ENCODE data around the gene PCNX4. TPM values are rescaled to one million over a fixed set of nuclear protein-coding genes. Genes with fewer than 3 reads are reported as not detected.

Gene PCNX4
- total and polyA plus RNA-seq, 2 experiments from 2014 or later, result 22.9 to 77.5 TPM

GRCh38 chr14:60183138-60183537, 91.4 kb downstream of the PCNX4 start:
- H2AFZ ChIP-seq, result no peak overlapping the region
- no peaks in the 10 kb centered on the region for H3K36me3 ChIP-seq (ENCODE audit: insufficient read depth)
- no peak for DNase-seq (ENCODE audit: low spot score)
- H3K4me3 Mint-ChIP-seq, result no peak overlapping the region
- TF ChIP-seq POLR2AphosphoS5 (IDR thresholded peaks at IDR 0.05; ENCODE audit: low read depth), result no peak
- TF ChIP-seq EZH2phosphoT487 (IDR thresholded peaks at IDR 0.05; ENCODE audit: unreplicated experiment), result no peak
- TF ChIP-seq STAT1 (IDR thresholded peaks at IDR 0.05; ENCODE audit: unreplicated experiment), result no peak
- TF ChIP-seq CTCF (conservative IDR thresholded peaks at IDR 0.05; ENCODE audit: low read depth in 2 of 2), result no peak
- no peak for TF ChIP-seq ZNF114 (CRISPR knock-in tag; IDR thresholded peaks at IDR 0.05)
- TF ChIP-seq EZH2 (IDR thresholded peaks at IDR 0.05; ENCODE audit: low read depth, unreplicated experiment), result no peak
- H3K79me2 ChIP-seq (replicated peaks; ENCODE audit: insufficient read depth), result no peaks in the 10 kb centered on the region
- no peaks in the 10 kb centered on the region for H3K9me2 ChIP-seq (ENCODE audit: insufficient read depth)
- no peaks in the 10 kb centered on the region for H3F3A ChIP-seq (replicated peaks; ENCODE audit: low read depth)
- H3K9me3 Mint-ChIP-seq, result no peaks in the 10 kb centered on the region; the same call in 2 of the 3 replicates
- H3K27ac ChIP-seq (ENCODE audit: low read depth), result no peak overlapping the region
- H3K27ac Mint-ChIP-seq, result no peak overlapping the region
- H3K4me3 ChIP-seq, result no peak overlapping the region
- H3K36me3 Mint-ChIP-seq (ENCODE audit: low read depth), result no peaks in the 10 kb centered on the region
- no peaks in the 10 kb centered on the region for H3K27me3 ChIP-seq (ENCODE audit: insufficient read depth)
- peaks cover 10% of the 10 kb centered on the region for H3K4me1 Mint-ChIP-seq
- no peaks in the 10 kb centered on the region for H4K20me1 ChIP-seq (replicated peaks; ENCODE audit: insufficient read depth)
- no peak overlapping the region for H3K4me2 ChIP-seq
- H3K4me1 ChIP-seq (ENCODE audit: insufficient read depth), result no peaks in the 10 kb centered on the region
- no peak for ATAC-seq
- no peaks in the 10 kb centered on the region for H3K27me3 Mint-ChIP-seq (ENCODE audit: insufficient read depth, low read depth, poor library complexity)

GRCh38 chr14:60183741-60184140, 92.0 kb downstream of the PCNX4 start:
- no peaks in the 10 kb centered on the region for H3K27me3 Mint-ChIP-seq (ENCODE audit: insufficient read depth, low read depth, poor library complexity)
- Histone ChIP-seq H3K36me3 (ENCODE audit: insufficient read depth) (no peaks in the 10 kb centered on the region), H3K4me1 (ENCODE audit: insufficient read depth) (no peaks in the 10 kb centered on the region), H2AFZ (no peak overlapping the region), H3K27me3 (ENCODE audit: insufficient read depth) (no peaks in the 10 kb centered on the region), H3K4me3 (no peak overlapping the region), H3K9me2 (ENCODE audit: insufficient read depth) (no peaks in the 10 kb centered on the region), H3K27ac (ENCODE audit: low read depth) (no peak overlapping the region), H4K20me1 (replicated peaks; ENCODE audit: insufficient read depth) (no peaks in the 10 kb centered on the region), H3K4me2 (no peak overlapping the region), H3K79me2 (replicated peaks; ENCODE audit: insufficient read depth) (no peaks in the 10 kb centered on the region), H3F3A (replicated peaks; ENCODE audit: low read depth) (no peaks in the 10 kb centered on the region)
- H3K27ac Mint-ChIP-seq, result no peak overlapping the region
- no peak overlapping the region for H3K4me3 Mint-ChIP-seq
- no peaks in the 10 kb centered on the region for H3K36me3 Mint-ChIP-seq (ENCODE audit: low read depth)
- peaks cover 10% of the 10 kb centered on the region for H3K4me1 Mint-ChIP-seq
- DNase-seq (ENCODE audit: low spot score) (no peak), ATAC-seq (no peak)
- TF ChIP-seq CREB1 (CRISPR knock-in tag; IDR thresholded peaks at IDR 0.05; ENCODE audit: low read depth), result no peak
- no peak for TF ChIP-seq REST (IDR thresholded peaks at IDR 0.05; ENCODE audit: unreplicated experiment)
- no peak for TF ChIP-seq ZNF331 (CRISPR knock-in tag; IDR thresholded peaks at IDR 0.05; ENCODE audit: low read depth)
- no peaks in the 10 kb centered on the region for H3K9me3 Mint-ChIP-seq
